ENCODE measurements around the gene AFG1L.

The AFG1L gene

GRCh38 chr6:108250240-108250866 lies 44.5 kb upstream of the AFG1L start:
- no peaks in the 10 kb centered on the region for H3K9me3 ChIP-seq (ENCODE audit: insufficient read depth, low read depth, low read length)
- peaks cover 72% of the 10 kb centered on the region for H4K20me1 ChIP-seq (ENCODE audit: insufficient read depth, low read length, poor library complexity, severe bottlenecking)
- H3K36me3 ChIP-seq (ENCODE audit: insufficient read depth, low read length), result no peaks in the 10 kb centered on the region; the same call in 1 of the 2 replicates
- peaks cover 60% of the 10 kb centered on the region for H3K4me1 ChIP-seq (ENCODE audit: insufficient read depth, low read length, poor library complexity, severe bottlenecking)
- peak overlapping the region; percentile 52 for H3K4me2 ChIP-seq (ENCODE audit: low read depth, low read length, poor library complexity, severe bottlenecking)
- peak overlapping the region; percentile 36 for H3K4me3 ChIP-seq (ENCODE audit: low read length, poor library complexity, severe bottlenecking)
- no peaks in the 10 kb centered on the region for H3K9me2 ChIP-seq (replicated peaks; ENCODE audit: low read depth, low read length)
- H3K79me2 ChIP-seq (ENCODE audit: insufficient read depth, low read length), result peaks cover 90% of the 10 kb centered on the region
- no peaks in the 10 kb centered on the region for H3K27me3 ChIP-seq (ENCODE audit: insufficient read depth, low read length, poor library complexity, severe bottlenecking)
- peak; percentile 67 for TF ChIP-seq CTCF (conservative IDR thresholded peaks at IDR 0.05; ENCODE audit: low read length)
- TF ChIP-seq EZH2phosphoT487 (IDR thresholded peaks at IDR 0.05; ENCODE audit: borderline replicate concordance), result no peak
- H2AFZ ChIP-seq (ENCODE audit: low read length), result no peak overlapping the region
- H3F3A ChIP-seq (ENCODE audit: low read depth), result no peaks in the 10 kb centered on the region
- peak overlapping the region; percentile 11 for H3K9ac ChIP-seq (ENCODE audit: low read depth, low read length, poor library complexity, severe bottlenecking)

- Histone ChIP-seq H3K9me2 (replicated peaks; ENCODE audit: low read depth, low read length) (no peaks in the 10 kb centered on the region), H3K4me3 (ENCODE audit: low read length, poor library complexity, severe bottlenecking) (peak overlapping the region; percentile 36), H4K20me1 (ENCODE audit: insufficient read depth, low read length, poor library complexity, severe bottlenecking) (peaks cover 81% of the 10 kb centered on the region), H3K4me2 (ENCODE audit: low read depth, low read length, poor library complexity, severe bottlenecking) (peak overlapping the region; percentile 52), H3F3A (ENCODE audit: low read depth) (no peaks in the 10 kb centered on the region), H2AFZ (ENCODE audit: low read length) (no peak overlapping the region), H3K36me3 (ENCODE audit: insufficient read depth, low read length) (no peaks in the 10 kb centered on the region), H3K27me3 (ENCODE audit: insufficient read depth, low read length, poor library complexity, severe bottlenecking) (no peaks in the 10 kb centered on the region), H3K4me1 (ENCODE audit: insufficient read depth, low read length, poor library complexity, severe bottlenecking) (peaks cover 63% of the 10 kb centered on the region), H3K79me2 (ENCODE audit: insufficient read depth, low read length) (peaks cover 92% of the 10 kb centered on the region), H3K9me3 (ENCODE audit: insufficient read depth, low read depth, low read length) (no peaks in the 10 kb centered on the region), H3K9ac (ENCODE audit: low read depth, low read length, poor library complexity, severe bottlenecking) (peak overlapping the region; percentile 11)
- TF ChIP-seq EZH2phosphoT487 (IDR thresholded peaks at IDR 0.05; ENCODE audit: borderline replicate concordance) (no peak), CTCF (conservative IDR thresholded peaks at IDR 0.05; ENCODE audit: low read length) (no peak)
These were observed 43.6 kb upstream of the AFG1L start for GRCh38 chr6:108251252-108251651.

- TF ChIP-seq EZH2phosphoT487 (IDR thresholded peaks at IDR 0.05; ENCODE audit: borderline replicate concordance), result no peak
- no peak for TF ChIP-seq CTCF (conservative IDR thresholded peaks at IDR 0.05; ENCODE audit: low read length)
- no peak overlapping the region for H3K9ac ChIP-seq (ENCODE audit: low read depth, low read length, poor library complexity, severe bottlenecking)
- no peaks in the 10 kb centered on the region for H3F3A ChIP-seq (ENCODE audit: low read depth)
- H3K4me2 ChIP-seq (ENCODE audit: low read depth, low read length, poor library complexity, severe bottlenecking), result peak overlapping the region; percentile 6
- peaks cover 83% of the 10 kb centered on the region for H4K20me1 ChIP-seq (ENCODE audit: insufficient read depth, low read length, poor library complexity, severe bottlenecking)
- peaks cover 65% of the 10 kb centered on the region for H3K4me1 ChIP-seq (ENCODE audit: insufficient read depth, low read length, poor library complexity, severe bottlenecking)
- H3K36me3 ChIP-seq (ENCODE audit: insufficient read depth, low read length), result no peaks in the 10 kb centered on the region
- H3K9me2 ChIP-seq (replicated peaks; ENCODE audit: low read depth, low read length), result no peaks in the 10 kb centered on the region
- no peaks in the 10 kb centered on the region for H3K9me3 ChIP-seq (ENCODE audit: insufficient read depth, low read depth, low read length)
- no peak overlapping the region for H3K4me3 ChIP-seq (ENCODE audit: low read length, poor library complexity, severe bottlenecking)
- no peaks in the 10 kb centered on the region for H3K27me3 ChIP-seq (ENCODE audit: insufficient read depth, low read length, poor library complexity, severe bottlenecking)
- H3K79me2 ChIP-seq (ENCODE audit: insufficient read depth, low read length), result peaks cover 92% of the 10 kb centered on the region
- H2AFZ ChIP-seq (ENCODE audit: low read length), result no peak overlapping the region
These were observed 42.8 kb upstream of the AFG1L start for GRCh38 chr6:108252055-108252454.

Data from Loucy (cell line).